B cell (primary cell): Measurements from ENCODE around the gene CEP41. TPM values are rescaled to one million over a fixed set of nuclear protein-coding genes. Genes with fewer than 3 reads are reported as not detected.

Source experiments
- ATAC-seq: fragments of 200-7000 bp; cut with Tn5 transposase; one replicate; pipeline ENCODE4 v1.10.0; 2021; ENCODE audit warnings: low read depth, mild to moderate bottlenecking, moderate number of reproducible peaks, moderate library complexity
- CTCF ChIA-PET: fragments of 350-600 bp; sonication (Branson Sonifier 250); formaldehyde crosslinking; loops from one replicate; lab custom pipeline; 2021; ENCODE audit warnings: antibody characterized with exemption, inconsistent platforms; lab: Charles Lee
- POLR2A ChIA-PET: fragments of 350-600 bp; sonication (Branson Sonifier 250); formaldehyde crosslinking; loops from one replicate; lab custom pipeline; 2021; ENCODE audit warnings: antibody characterized with exemption; lab: Charles Lee
- DNase-seq: peaks from one replicate; pipeline ENCODE4 v3.0.0; 2013
- H2AFZ ChIP-seq: 2 replicates; pipeline ENCODE4 v1.6.1; 2012; ENCODE audit warnings: mild to moderate bottlenecking, low read depth, low read length; ENCODE audit not compliant: insufficient read depth, poor library complexity, severe bottlenecking
- H3K27ac ChIP-seq, 2 donors: 1 replicate in 1 of 2; 2 replicates in 1 of 2; pipeline ENCODE4 v1.5.1; 2012 to 2013; ENCODE audit warnings: low read length in 2 of 2, mild to moderate bottlenecking in 2 of 2, moderate library complexity in 1 of 2
- H3K27me3 ChIP-seq, 4 experiments: fragments of 200-600 bp in 1 of 4; sonication (generic) in 1 of 4; replicated peaks in 1 of 4; 1 replicate in 2 of 4; 2 replicates in 2 of 4; pipeline versions ENCODE4 v1.6.1 to v1.7.0; 2013 to 2016; ENCODE audit warnings: low read length in 3 of 4, mild to moderate bottlenecking in 2 of 4, mixed read lengths in 1 of 4, moderate library complexity in 1 of 4; ENCODE audit not compliant: insufficient read depth in 4 of 4, control insufficient read depth in 3 of 4; ENCODE audit errors: control extremely low read depth in 1 of 4
- H3K36me3 ChIP-seq, 2 experiments: replicated peaks in 1 of 2; 1 replicate in 1 of 2; 2 replicates in 1 of 2; pipeline versions ENCODE4 v1.6.1 to v1.7.1; 2013; ENCODE audit warnings: low read length in 1 of 2; ENCODE audit not compliant: insufficient read depth in 2 of 2, control insufficient read depth in 1 of 2; ENCODE audit errors: control extremely low read depth in 1 of 2, extremely low read depth in 1 of 2
- H3K4me1 ChIP-seq, 2 donors: fragments of 200-600 bp in 1 of 2; sonication (generic) in 1 of 2; 1 replicate in 1 of 2; 2 replicates in 1 of 2; pipeline versions ENCODE4 v1.5.1 to v1.6.1; 2013 to 2017; ENCODE audit warnings: low read length in 2 of 2; ENCODE audit not compliant: control insufficient read depth in 2 of 2, insufficient read depth in 2 of 2
- H3K4me2 ChIP-seq: replicated peaks from 2 replicates; pipeline ENCODE3; 2012; ENCODE audit warnings: mild to moderate bottlenecking, low read depth, low read length; ENCODE audit not compliant: poor library complexity, severe bottlenecking
- H3K4me3 ChIP-seq, 5 experiments: fragments of 200-600 bp in 1 of 5; sonication (generic) in 1 of 5; 1 replicate in 3 of 5; 2 replicates in 2 of 5; pipeline versions ENCODE4 v1.5.1 to v1.7.0; 2011 to 2016; ENCODE audit warnings: low read length in 4 of 5, mild to moderate bottlenecking in 4 of 5, low read depth in 2 of 5, control low read depth in 1 of 5, moderate library complexity in 1 of 5; ENCODE audit not compliant: insufficient read depth in 1 of 5; ENCODE audit errors: control extremely low read depth in 1 of 5, extremely low read depth in 1 of 5
- H3K79me2 ChIP-seq: fragments of 200-600 bp; sonication (generic); one replicate; pipeline ENCODE4 v1.6.0; 2016; ENCODE audit warnings: low read length; ENCODE audit not compliant: control insufficient read depth, insufficient read depth
- H3K9ac ChIP-seq: fragments of 200-600 bp; sonication (generic); 2 replicates; pipeline ENCODE4 v1.6.1; 2017; ENCODE audit warnings: mild to moderate bottlenecking, low read length, moderate library complexity
- H3K9me3 ChIP-seq, 3 donors: one replicate each; pipeline versions ENCODE4 v1.6.1 to v1.7.1; 2013; ENCODE audit warnings: low read length in 2 of 3; ENCODE audit not compliant: control insufficient read depth in 2 of 3, insufficient read depth in 1 of 3; ENCODE audit errors: control extremely low read depth in 1 of 3
- H4K20me1 ChIP-seq: 2 replicates; pipeline ENCODE4 v1.6.0; 2012; ENCODE audit warnings: mild to moderate bottlenecking, low read length; ENCODE audit not compliant: insufficient read depth, control insufficient read depth, poor library complexity, severe bottlenecking
- H3K27ac Mint-ChIP-seq: one replicate; pipeline ENCODE4 v1.8.0; 2021; ENCODE audit warnings: mixed read lengths
- H3K27me3 Mint-ChIP-seq: one replicate; pipeline ENCODE4 v1.8.0; 2021; ENCODE audit warnings: mixed read lengths
- H3K4me1 Mint-ChIP-seq: one replicate; pipeline ENCODE4 v1.8.0; 2021; ENCODE audit warnings: mixed read lengths
- H3K4me3 Mint-ChIP-seq: one replicate; pipeline ENCODE4 v1.8.0; 2021; ENCODE audit warnings: mixed read lengths
- H3K9me3 Mint-ChIP-seq: one replicate; pipeline ENCODE4 v1.8.0; 2022; ENCODE audit warnings: mixed read lengths; ENCODE audit not compliant: insufficient read depth
- CTCF ChIP-seq: fragments of 200-600 bp; IDR thresholded peaks from one replicate; pipeline ENCODE4 v1.8.0; 2022; ENCODE audit warnings: antibody characterized with exemption, mild to moderate bottlenecking
- EZH2 ChIP-seq: IDR thresholded peaks from 2 replicates; pipeline ENCODE4 v1.6.1; 2012; ENCODE audit warnings: borderline replicate concordance, low read depth, mild to moderate bottlenecking, moderate library complexity, low read length; ENCODE audit not compliant: insufficient read depth, poor library complexity, severe bottlenecking
- WGBS: methylation state at CpG from one replicate; pipeline ENCODE4 v1.1.5; 2013; ENCODE audit warnings: missing lambda C conversion rate; ENCODE audit not compliant: insufficient coverage; 5-methylcytosine and 5-hydroxymethylcytosine counted together
- intact Hi-C: fragments of 100-400 bp; cut with micrococcal nuclease; formaldehyde crosslinking; loops from one replicate; pipeline ENCODE4 v1.10.0; 2022
- polyA plus RNA-seq: library from polyadenylated mRNA; depleted of rRNA; stranded (reverse); fragments of >200 nt; gene quantifications from 2 replicates; pipeline ENCODE4 v1.2.3, GENCODE V29; 2012
- total RNA-seq, 2 donors: library from RNA; stranded (reverse); fragments of 120-200 nt in 1 of 2; gene quantifications; 1 replicate in 1 of 2; 2 replicates in 1 of 2; pipeline versions ENCODE4 v1.2.3 to v1.2.4, GENCODE V29; 2013 to 2022

CEP41 gene
- total and polyA plus RNA-seq, 2 donors (not counting 1 experiment from before 2014, with no cell fraction given) = 3.4 to 5.9 TPM

DNA sequence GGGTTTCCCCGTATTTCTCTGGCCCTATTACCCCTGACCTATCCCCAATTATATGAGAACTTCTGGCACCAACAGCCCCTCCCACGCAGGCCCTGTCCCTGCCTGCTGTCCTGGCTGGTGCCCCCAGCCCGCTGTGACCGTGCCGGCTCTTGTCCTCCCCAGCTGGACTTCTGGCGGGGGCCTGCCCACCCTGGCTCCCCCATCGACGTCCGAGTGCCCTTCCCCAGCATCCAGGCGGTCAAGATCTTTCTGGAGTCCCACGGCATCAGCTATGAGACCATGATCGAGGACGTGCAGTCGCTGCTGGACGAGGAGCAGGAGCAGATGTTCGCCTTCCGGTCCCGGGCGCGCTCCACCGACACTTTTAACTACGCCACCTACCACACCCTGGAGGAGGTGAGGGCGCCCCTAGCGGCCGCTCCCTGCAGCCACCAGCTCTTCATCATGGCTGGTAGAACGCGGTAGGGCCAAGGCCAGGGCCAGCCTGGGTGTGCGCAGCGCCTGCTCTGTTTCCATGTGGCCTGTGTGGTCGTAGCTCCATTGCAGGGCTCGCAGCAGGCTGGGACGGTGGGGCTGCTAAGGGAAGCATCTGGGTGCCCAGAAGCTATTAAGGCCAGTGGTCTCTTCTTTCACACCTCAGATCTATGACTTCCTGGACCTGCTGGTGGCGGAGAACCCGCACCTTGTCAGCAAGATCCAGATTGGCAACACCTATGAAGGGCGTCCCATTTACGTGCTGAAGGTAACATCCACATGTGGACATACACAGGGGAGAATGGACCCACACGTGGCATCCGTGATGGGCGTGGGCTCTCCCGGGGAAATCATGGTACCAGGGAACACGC lies 59.1 kb downstream of the CEP41 start:
- Histone ChIP-seq H3K4me1 (no peaks in the 10 kb centered on the region), H3K27me3 (no peaks in the 10 kb centered on the region)
- intact Hi-C loops = no loop called here

More for the DNA sequence above, 59.1 kb downstream of the CEP41 start:
- Mint-ChIP-seq H3K9me3 (peaks cover under 1% of the 10 kb centered on the region), H3K27me3 (no peaks in the 10 kb centered on the region), H3K27ac (no peak overlapping the region), H3K4me1 (no peaks in the 10 kb centered on the region), H3K4me3 (no peak overlapping the region)
- H3K4me2 ChIP-seq = no peak overlapping the region
- no peak overlapping the region for H3K9ac ChIP-seq
- no peaks in the 10 kb centered on the region for H3K36me3 ChIP-seq
- ChIA-PET CTCF (no interaction called here), POLR2A (interaction anchor here (0.5 kb wide), 1 partner anchor 238 kb away, joined by 3 read pairs; no protein-coding TSS in a partner anchor)
- H4K20me1 ChIP-seq = no peaks in the 10 kb centered on the region
- WGBS = 97% methylated on average over 31 of the region's 41 CpGs
- TF ChIP-seq EZH2 = no peak
- no peak for TF ChIP-seq CTCF
- DNase-seq (no peak), ATAC-seq (no peak)
- peaks cover 0 to 16% (median 0%) of the 10 kb centered on the region in 3 donors for H3K9me3 ChIP-seq
- H3K4me3 ChIP-seq = no peak overlapping the region
- H3K79me2 ChIP-seq = no peaks in the 10 kb centered on the region
- H2AFZ ChIP-seq = no peak overlapping the region
- H3K27ac ChIP-seq = no peak overlapping the region
